GM21619 (cell line): ENCODE data around the gene CARS2.

Experiments used
- ATAC-seq: cut with Tn5 transposase; IDR thresholded peaks from one replicate; pipeline ENCODE4 v1.9.1; 2021; ENCODE audit not compliant: unreplicated experiment

Gene CARS2

GRCh38 chr13:110653271-110653670 lies 52.6 kb downstream of the CARS2 start:
- no peak for ATAC-seq

GRCh38 chr13:110652764-110653163 lies 53.2 kb downstream of the CARS2 start:
- no peak for ATAC-seq

DNA sequence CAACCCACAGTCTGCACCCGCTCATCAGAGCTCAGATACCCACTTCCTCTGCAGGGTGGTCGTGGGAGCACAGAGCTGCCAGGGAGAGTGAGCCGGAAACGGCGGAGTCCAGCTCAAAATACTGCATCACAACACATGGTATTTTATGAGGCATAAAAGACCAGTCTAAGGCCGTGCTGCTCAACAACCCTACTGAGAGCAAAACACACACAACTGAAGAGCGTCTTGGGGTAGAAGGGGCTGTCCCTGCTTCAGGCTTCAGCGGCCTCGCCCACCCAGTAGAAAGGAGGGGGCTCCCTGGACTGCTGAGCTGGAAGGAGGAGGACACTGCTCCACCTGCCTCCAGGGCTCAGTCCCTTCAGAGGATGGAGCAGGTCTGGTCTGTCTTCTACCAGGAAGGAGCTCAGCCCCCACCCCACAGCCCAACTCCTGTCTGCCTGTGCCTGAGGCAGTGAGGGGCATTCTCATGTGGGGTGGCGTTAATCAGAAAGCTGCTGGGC lies 53.6 kb downstream of the CARS2 start:
- no peak for ATAC-seq

DNA sequence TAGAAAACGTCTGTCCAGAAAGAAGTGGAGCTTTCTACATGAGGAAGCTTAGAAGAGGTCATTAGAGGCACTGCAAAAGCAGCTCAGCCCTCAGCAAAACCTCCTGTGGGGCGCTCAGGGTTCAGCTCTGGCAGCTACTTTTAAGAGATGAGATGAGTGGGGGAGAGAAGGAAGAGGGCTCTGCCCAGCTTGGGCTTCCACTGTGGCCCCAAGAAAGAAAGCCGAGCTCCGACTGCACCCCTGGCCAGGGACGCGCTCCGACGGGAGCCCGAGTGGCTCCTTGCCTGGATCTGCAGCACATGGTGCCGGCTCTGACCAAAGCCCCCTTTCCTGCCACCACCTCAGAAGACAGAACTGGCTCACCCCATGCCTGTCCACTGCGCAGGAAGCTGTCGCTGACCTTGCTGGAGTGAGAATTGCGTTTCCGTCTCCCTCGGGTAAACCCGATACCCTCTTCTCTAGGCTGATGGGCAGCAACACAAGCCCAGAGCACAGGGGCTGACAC lies 54.1 kb downstream of the CARS2 start:
- no peak for ATAC-seq

GRCh38 chr13:110651271-110651670 lies 54.6 kb downstream of the CARS2 start:
- no peak for ATAC-seq

DNA sequence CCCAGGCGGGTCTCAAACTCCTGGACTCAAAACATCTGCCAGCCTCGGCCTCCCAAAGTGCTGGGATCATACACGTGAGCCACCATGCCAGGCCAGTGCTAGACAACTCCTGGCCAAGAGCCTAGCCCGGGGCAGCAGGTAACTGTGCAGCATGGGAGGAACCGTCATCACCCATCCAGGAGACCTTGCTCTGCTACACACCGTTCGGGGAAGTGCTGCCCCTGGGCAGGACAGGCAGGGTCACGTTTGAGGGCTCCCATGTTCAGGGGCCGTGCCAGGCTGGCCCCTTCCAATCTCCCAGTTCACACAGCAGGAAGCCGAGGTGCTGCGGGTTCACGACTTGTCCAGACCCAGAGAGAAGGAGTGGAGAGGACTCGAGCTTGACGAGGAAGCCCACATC lies 55.5 kb downstream of the CARS2 start:
- ATAC-seq = no peak

DNA sequence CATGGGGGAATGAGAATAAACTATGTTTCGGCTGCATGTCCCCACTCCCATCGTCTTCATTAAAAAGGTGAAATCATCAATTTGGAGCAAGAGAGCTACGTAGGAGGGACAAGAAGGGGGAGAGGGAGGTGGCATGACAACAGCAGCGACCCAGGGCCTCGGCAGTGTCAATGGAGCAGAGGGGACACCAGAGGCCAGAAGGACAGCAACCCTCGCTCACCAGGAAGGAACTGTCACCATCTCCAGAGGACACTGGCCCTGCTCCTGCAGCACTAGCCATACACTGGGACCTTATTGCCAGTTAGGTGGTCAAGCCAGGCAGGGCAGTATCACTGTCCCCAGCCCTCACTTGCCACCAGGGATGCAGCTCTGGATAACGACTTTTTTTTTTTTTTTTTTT lies 56.4 kb downstream of the CARS2 start:
- no peak for ATAC-seq

DNA sequence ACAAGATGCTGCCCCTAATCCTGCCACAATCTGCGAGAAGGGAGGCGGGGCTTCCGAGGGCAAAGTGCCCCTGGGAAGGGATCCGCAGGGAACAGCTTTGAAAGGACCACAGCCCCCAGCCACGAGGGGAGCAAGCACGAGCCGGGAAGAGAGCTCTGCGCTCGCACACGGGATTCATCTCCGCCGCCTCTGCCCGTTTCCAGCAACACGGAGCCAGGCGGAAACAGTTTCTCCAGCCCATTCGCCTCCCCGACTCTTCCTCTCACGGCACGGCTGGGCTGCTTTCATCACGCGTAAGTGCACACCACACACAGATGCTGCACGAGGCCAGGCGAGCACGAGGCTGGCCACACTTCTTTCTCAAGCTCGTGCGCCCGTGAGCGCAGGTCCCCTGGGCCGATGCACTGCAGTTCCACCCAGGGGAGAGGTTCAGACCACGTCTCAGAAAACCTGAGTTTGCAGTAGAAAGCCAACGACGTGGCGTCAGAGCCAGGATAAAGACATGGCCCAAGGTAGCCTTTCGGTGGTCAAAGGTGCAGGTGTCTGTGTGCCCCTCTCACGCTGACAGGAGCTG lies 57.0 kb downstream of the CARS2 start:
- ATAC-seq = no peak

DNA sequence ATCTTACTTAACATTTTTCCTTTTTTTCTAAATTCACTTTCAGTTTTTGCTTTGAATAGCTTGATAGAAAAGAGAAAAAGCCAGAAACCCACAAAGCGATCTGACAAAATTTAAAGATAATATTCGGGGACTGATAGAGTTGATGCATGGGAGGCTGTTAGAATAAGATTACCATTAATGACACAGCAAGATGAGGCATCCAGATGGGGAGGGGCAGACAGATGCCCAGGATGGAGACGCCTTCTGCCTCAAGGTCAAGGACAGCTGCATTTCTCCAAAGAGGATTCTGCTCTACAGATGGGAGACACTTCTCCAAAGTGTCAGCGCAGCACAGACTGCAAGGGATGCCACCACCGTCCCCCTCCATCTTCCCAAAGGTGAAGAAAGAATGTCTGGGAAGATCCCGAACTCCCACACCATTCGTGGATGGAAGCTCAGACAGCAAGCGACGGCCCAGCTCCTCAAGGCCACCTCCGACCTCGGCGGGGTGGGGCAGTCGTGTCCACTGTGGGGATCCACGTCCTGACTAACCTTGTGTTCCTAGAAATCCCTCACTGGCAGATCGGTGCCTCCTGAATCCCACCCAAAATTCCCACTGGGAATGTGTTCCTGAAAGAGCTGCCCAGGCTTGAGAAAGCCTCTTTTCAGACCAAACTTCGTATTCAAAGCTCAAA lies 57.6 kb downstream of the CARS2 start:
- no peak for ATAC-seq

GRCh38 chr13:110647365-110647737 lies 58.6 kb downstream of the CARS2 start:
- no peak for ATAC-seq

DNA sequence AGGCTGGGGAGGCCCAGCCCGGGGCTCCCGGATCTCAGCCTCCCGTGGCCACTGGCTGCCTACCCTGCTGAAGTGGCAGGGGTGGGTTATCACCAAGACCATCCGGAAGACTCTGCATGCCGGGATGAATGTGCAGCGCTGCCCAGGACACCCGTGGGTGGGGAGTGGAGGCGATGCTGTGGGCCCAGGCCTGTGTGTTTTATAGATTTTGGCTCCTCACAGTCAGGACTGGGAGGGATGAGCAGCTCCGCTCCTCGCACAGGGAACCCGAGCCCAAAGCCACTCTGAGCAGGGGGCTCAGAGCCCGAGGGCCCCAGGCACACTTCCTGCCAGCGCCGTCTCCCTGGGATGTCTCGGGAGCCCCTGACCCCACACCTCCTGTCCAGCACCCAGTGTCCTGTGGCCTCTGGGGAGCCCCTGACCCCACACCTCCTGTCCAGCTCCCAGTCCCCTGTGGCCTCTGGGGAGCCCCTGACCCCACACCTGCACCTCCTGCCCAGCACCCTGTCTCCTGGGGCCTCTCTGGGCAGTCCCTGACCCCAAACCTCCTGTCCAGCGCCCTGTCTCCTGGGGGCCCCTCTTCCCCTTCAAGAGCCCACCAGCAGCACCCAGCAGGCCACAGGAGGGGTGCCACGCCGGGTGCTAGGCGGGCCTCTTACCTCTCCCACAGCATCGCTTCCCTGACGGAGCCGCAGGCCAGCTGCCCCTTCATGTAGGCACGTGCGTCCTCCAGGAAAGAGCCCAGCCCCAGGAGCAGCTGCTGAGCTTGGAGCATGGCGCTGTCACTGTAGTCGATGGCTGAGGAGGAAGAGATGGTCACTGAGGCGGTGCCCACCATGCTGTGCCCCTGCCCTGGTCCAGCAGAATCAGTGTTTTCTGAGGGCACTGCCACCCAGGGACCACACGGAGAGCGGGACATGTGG lies 59.2 kb downstream of the CARS2 start:
- no peak for ATAC-seq

DNA sequence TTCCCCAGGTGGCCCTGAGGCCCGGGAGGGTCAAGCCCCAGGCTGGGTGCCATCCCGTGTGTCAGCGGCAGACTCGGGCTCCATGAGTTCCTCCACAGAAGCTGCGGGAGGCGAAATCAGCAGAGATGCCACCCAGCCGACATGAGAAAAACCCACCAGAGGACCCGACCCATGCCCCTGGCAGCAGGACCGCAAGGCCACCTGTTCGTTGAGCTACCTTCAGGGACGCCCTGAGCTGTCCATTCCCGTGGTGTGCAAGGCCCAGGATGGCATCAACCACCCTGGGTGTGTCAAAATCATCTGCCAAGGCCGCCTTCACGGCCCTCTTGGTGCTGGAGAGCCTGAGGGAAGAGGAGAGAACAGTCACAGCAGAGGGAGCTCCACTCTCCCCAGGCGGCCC lies 60.2 kb downstream of the CARS2 start:
- no peak for ATAC-seq

DNA sequence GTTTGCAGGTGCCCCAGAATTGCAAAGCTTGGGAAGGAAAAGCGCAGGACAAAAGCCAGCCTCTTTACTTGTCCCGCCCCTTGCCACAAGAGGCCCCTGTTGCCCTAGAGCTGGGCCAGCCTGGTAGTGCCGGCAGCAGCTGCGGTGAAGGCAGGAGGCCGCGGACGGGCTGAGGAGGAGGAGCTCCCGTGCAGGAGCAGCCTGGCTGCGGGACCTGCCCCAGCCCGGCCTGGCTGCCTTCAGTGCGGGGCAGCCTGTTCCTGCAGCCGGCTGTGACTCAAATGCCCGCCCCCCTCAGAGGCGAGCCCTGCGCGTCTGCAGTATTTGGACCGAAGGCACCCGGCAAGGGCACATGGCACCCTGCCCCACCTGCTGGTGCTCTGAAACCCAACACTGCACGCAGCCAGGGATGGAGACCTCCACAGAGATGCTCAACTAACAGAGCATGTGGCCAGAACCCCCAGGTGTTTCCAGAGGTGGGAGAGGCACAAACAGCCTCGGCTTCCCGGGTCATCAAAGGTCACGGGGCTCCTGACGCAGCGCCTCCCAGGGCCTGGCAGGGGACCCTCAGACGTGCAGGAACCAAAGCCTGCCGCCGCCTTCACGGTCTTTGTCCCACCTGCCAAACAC lies 60.9 kb downstream of the CARS2 start:
- ATAC-seq = peak; percentile 75

DNA sequence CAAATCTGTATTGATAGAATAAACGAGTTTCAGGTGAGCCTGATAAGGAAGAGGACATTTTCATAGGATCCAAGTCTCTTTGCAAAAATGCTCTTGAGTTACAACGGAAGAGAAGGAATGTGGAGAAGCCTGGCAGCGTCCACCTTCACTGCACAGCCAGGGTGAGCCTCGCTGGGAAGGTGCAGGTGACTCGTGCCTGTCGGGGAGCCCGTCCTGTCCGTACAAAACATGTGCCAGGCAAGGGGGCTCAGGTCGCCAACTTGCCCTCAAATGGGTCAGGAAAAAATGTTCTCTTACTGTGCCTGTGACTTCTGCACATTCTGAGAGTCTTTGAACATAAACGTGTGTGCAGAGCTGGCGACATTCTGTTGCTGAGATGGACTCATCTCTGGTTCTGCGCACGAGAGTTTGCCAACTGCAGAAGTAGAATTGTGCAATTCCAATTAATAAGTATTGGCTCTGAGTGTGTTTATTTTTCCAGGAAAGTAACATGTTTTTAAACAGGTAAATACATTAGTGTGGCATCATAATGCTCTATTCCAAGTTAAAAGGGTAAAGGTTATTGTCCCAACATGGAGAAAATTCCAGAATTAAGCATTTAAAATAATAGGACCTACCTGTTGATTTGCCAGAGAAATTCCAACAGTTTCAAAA lies 62.0 kb downstream of the CARS2 start:
- ATAC-seq = no peak

DNA sequence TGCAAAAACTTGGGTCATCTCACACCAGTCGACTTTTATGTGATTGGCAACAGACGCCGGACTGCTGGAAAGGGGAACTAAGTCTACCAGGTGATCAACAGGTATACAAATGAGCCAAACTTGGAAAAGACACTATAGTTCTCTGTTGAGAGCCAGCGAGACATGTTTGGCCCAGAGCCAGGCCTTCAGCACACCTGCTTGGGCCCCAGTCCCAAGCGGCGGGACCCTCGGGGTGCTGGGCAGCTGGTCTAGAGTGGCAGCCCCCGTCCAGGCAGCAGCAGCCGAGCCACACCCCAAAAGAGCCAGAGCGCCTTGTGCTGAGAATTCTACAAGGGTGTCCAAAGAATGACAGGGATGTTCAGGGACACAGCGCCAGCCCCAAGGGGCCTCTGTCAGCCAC lies 62.6 kb downstream of the CARS2 start:
- ATAC-seq = no peak

GRCh38 chr13:110642291-110642981 lies 63.5 kb downstream of the CARS2 start:
- no peak for ATAC-seq

- ATAC-seq = no peak
Observed at GRCh38 chr13:110641055-110642015, 64.6 kb downstream of the CARS2 start.

- no peak for ATAC-seq
Observed at GRCh38 chr13:110640591-110641029, 65.3 kb downstream of the CARS2 start.

GRCh38 chr13:110639935-110640334 lies 66.0 kb downstream of the CARS2 start:
- ATAC-seq = no peak
